ES-I3 (cell line): ENCODE measurements around the gene SLC7A10.
"Not testable (repeated sequence)": the region's sequence is repeated elsewhere in the genome, so short reads cannot be mapped to it uniquely, and the experiment has no call there.

Experiments used
- H3K36me3 ChIP-seq: 2 replicates; pipeline ENCODE4 v1.6.1; 2013; ENCODE audit warnings: mild to moderate bottlenecking, low read length, control low read depth, moderate library complexity; ENCODE audit not compliant: insufficient read depth
- H3K4me1 ChIP-seq: 2 replicates; pipeline ENCODE4 v1.6.1; 2013; ENCODE audit warnings: mild to moderate bottlenecking, control low read depth, low read length; ENCODE audit not compliant: insufficient read depth
- H3K9ac ChIP-seq: 2 replicates; pipeline ENCODE4 v1.6.1; 2013; ENCODE audit warnings: low read depth, mild to moderate bottlenecking, low read length, moderate library complexity
- H3K9me3 ChIP-seq: 2 replicates; pipeline ENCODE4 v1.6.1; 2013; ENCODE audit warnings: mild to moderate bottlenecking, low read length, moderate library complexity; ENCODE audit not compliant: control insufficient read depth, insufficient read depth

SLC7A10 gene

DNA sequence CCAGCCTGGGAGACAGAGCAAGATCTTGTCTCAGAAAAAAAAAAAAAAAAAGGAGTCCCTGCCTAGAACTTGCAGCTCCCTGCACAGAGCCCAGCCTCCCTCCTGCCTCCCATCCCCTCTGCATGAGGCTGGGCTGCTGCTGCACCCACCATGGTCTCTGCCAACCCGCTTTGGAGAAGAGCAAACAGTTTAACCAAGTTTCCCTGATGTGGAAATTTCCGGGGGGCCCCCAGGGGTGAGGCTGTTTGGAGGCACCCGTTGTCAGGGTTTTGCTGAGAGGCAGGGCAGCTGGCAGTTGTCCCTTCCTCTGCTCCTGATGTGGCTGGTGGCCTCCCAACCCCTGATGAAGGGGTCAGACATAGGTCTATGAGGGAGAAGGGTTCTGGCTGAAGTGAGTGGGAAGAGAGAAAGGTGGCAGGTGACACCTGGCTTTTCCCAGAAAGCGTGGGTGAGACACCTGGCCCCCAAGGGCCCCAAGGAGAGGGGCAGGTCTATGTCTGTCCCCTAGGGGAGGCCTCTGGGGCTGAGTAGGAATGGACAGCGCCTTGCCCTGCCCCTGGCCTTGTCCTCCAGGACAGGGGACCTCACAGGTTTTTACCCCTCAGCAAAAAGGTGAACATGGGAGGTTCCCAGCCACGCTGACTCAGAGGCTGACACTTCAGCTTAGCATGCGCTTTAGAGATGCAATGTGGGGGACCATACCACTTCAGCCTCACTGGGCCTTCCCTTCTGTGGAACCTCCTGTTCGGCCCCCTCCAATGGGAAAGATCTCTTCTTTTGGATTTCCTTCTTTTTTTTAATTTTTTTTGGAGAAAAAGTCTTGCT, 26.0 kb downstream of the SLC7A10 start:
- Histone ChIP-seq H3K36me3 (no peaks in the 10 kb centered on the region), H3K9me3 (no peaks in the 10 kb centered on the region), H3K9ac (no peak overlapping the region), H3K4me1 (no peaks in the 10 kb centered on the region)

DNA sequence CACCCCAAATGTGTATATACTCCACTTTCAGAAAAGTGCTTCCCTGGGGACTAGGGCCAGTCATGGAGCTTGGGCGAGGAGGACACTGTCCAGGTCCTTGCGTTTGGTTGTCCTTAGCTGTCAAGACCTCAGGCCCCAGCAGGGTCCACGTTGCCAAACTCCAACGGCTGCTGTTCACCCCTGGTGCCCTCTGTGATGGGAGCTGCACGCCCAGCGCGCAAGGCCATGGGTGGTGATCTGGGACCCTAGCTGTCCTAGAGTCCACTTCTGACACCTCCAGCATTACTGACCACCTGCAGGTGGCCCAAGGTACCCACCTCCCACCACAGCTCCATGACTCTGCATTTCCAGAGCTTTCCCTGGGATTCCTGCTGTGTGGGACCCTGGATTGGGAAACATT, 27.5 kb downstream of the SLC7A10 start:
- H3K9me3 ChIP-seq, result no peaks in the 10 kb centered on the region
- H3K4me1 ChIP-seq, result no peaks in the 10 kb centered on the region
- H3K9ac ChIP-seq, result no peak overlapping the region
- no peaks in the 10 kb centered on the region for H3K36me3 ChIP-seq

GRCh38 chr19:33197591-33198000, 28.1 kb downstream of the SLC7A10 start:
- no peaks in the 10 kb centered on the region for H3K36me3 ChIP-seq
- H3K4me1 ChIP-seq, result no peaks in the 10 kb centered on the region
- H3K9me3 ChIP-seq, result no peaks in the 10 kb centered on the region
- H3K9ac ChIP-seq, result no peak overlapping the region

GRCh38 chr19:33196446-33197193, 29.0 kb downstream of the SLC7A10 start:
- Histone ChIP-seq H3K9me3 (no peaks in the 10 kb centered on the region), H3K36me3 (no peaks in the 10 kb centered on the region), H3K4me1 (no peaks in the 10 kb centered on the region), H3K9ac (no peak overlapping the region)

- Histone ChIP-seq H3K4me1 (no peaks in the 10 kb centered on the region), H3K36me3 (no peaks in the 10 kb centered on the region), H3K9ac (peak overlapping the region; percentile 67; the same call in 1 of the 2 replicates), H3K9me3 (no peaks in the 10 kb centered on the region)
These were observed 29.9 kb downstream of the SLC7A10 start for GRCh38 chr19:33195645-33196347.

DNA sequence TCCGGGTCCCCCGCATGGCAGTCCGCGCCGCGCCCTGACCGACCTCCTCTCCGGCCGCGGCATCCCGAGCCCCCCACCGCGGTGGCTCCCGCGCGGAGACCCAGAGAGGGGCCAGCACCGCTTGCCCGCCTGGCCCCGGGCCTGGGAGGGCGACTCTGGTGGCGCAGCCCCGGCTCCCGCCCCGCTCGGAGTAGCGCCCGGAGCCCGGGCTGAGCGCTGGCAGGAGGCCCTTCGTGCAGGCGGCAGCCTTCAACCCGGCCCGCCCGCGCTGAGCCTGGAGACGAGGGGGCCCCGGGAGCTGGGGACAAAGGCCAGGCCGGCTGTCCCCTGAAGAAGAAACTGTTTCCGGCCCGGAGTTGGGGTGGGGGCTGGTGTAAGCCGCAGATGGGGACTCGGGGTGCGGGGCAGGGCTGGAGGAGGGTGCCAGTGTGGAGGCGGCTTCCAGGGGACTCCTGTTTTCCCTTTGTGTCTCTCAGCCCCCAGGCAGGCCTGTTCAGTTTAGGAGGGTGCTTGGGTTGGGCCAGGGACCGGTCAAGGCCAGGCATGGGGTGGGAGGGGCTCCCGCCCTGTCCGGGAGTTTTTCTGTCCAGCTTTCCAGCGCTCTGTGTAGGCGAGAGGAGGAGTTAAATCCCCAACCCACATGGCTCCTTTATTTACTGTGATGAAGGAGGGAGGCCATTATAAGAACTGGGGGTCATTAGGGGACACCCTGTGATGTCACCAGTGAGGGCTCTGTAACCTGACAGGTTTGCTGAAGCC, 30.6 kb downstream of the SLC7A10 start:
- no peaks in the 10 kb centered on the region for H3K9me3 ChIP-seq
- H3K4me1 ChIP-seq, result no peaks in the 10 kb centered on the region
- H3K9ac ChIP-seq, result peak overlapping the region; percentile 67
- no peaks in the 10 kb centered on the region for H3K36me3 ChIP-seq

- no peaks in the 10 kb centered on the region for H3K36me3 ChIP-seq
- no peaks in the 10 kb centered on the region for H3K9me3 ChIP-seq
- H3K9ac ChIP-seq, result peak overlapping the region; percentile 67; the same call in 1 of the 2 replicates
- no peaks in the 10 kb centered on the region for H3K4me1 ChIP-seq
These were observed 31.1 kb downstream of the SLC7A10 start for GRCh38 chr19:33194532-33194885.

- Histone ChIP-seq H3K36me3 (no peaks in the 10 kb centered on the region), H3K9me3 (no peaks in the 10 kb centered on the region), H3K9ac (peak within 1 kb of the TSS; percentile 67), H3K4me1 (no peaks in the 10 kb centered on the region)
These were observed 31.7 kb downstream of the SLC7A10 start, which contains the start of gene LRP3 for GRCh38 chr19:33193865-33194362. TSS of gene LRP3 (plus strand) at chr19:33194330. CDS start at chr19:33194786, 456 bp downstream.

DNA sequence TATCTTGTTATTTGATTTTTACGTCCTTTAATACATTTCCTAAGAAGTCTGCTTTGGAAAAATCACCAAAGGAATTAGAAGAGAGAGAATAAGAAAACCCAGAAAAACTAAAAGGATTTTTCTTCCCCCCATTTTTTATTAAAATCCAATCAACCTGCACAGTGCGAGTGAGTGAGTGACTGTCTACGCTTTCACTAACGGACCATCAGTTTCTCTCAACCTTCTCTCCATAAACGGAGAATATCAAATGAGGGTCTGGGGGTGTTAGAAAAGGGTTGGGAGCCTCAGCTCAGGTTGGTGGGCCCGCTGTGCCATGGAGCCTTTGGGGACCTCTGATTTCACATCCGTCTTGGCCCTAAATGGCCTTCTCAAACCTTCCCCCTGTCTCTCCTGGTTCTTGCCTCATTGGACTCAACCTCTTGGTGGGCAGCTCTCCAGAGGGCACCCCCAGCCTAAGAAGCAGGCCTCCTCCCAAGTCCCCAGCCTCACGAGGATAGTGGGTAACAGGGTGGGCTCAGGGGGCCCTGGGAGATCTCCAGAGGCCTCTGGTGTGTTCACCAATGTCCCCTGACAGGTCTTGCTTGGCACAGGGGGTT, 32.3 kb downstream of the SLC7A10 start:
- Histone ChIP-seq H3K36me3 (no peaks in the 10 kb centered on the region), H3K9me3 (no peaks in the 10 kb centered on the region), H3K9ac (peak overlapping the region; percentile 2; the same call in 1 of the 2 replicates), H3K4me1 (no peaks in the 10 kb centered on the region)

DNA sequence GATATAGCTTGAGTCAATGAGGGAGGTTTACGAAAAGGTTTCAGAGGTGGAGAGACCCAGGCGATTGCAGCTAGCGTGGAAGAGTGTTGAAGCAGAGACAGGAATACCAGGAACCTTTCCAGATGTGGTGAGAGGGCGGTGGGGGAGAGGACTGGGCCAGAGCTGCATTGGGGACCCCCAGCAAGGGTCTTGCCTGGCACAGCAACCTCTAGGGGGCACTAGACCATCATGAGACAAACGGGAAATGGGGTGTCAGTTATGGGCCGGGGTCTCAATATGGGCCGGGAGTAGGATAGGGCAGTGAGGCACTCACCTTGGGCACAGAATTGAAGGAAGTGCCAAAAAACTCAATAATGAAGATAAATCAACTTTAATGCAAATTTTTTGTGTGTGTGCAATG, 33.6 kb downstream of the SLC7A10 start:
- Histone ChIP-seq H3K9me3 (no peaks in the 10 kb centered on the region), H3K9ac (no peak overlapping the region), H3K4me1 (0 out of 2 replicates have a peak, but pooled peaks cover under 1% of the 10 kb centered on the region), H3K36me3 (no peaks in the 10 kb centered on the region)

DNA sequence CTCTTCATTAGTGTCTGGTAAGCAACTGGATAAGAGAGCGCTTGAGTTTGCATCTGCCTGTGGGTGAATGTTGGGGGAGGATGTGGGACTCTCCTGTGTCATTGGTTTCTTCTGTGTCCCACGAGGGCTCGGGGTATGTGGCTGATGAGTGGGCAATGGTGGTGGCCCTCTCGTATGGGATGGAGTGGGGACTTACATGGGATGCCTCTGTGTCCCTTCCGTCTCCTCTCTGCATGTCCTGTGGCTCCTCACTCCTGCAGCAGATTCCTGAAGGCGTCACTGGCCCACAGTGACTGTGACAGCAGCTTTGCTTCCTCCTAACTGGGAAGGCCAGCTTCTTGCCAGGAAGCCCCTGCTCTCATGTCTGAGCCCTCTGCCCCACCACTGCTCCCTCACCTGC, 34.1 kb downstream of the SLC7A10 start:
- no peaks in the 10 kb centered on the region for H3K9me3 ChIP-seq
- no peak overlapping the region for H3K9ac ChIP-seq
- H3K36me3 ChIP-seq, result no peaks in the 10 kb centered on the region
- H3K4me1 ChIP-seq, result peaks cover 4% of the 10 kb centered on the region; the same call in 1 of the 2 replicates

GRCh38 chr19:33191092-33191491, 34.6 kb downstream of the SLC7A10 start:
- not testable (repeated sequence) for H3K9me3 ChIP-seq, H3K9ac ChIP-seq, H3K36me3 ChIP-seq, H3K4me1 ChIP-seq

DNA sequence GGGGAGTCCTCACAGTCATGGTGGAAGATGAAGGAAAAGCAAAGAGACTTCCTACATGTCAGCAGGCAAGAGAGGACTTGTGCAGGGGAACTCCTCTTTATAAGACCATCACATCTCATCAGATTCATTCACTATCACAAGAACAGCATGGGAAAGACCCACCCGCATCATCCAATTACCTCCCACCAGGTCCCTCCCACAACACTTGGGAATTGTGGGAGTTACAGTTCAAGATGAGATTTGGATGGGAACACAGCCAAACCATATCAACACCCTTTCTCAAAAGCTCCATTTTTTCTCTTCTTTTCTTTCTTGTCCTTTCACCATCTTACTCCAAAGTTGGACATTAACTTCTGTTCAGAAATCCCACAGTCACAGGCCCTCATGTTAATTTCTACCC, 36.2 kb downstream of the SLC7A10 start:
- Histone ChIP-seq H3K36me3 (no peaks in the 10 kb centered on the region), H3K9ac (no peak overlapping the region), H3K4me1 (peaks cover 4% of the 10 kb centered on the region; the same call in 1 of the 2 replicates), H3K9me3 (no peaks in the 10 kb centered on the region)
